UCSD-AML1 (cell line): Measurements from ENCODE around the gene CLN3.
"Not testable (repeated sequence)": the region's sequence is repeated elsewhere in the genome, so short reads cannot be mapped to it uniquely, and the experiment has no call there.

Experiments used
- DNase-seq: peaks from one replicate; lab custom pipeline; 2025; ENCODE audit not compliant: unreplicated experiment; lab: John Stamatoyannopoulos, UW

Gene CLN3

DNA sequence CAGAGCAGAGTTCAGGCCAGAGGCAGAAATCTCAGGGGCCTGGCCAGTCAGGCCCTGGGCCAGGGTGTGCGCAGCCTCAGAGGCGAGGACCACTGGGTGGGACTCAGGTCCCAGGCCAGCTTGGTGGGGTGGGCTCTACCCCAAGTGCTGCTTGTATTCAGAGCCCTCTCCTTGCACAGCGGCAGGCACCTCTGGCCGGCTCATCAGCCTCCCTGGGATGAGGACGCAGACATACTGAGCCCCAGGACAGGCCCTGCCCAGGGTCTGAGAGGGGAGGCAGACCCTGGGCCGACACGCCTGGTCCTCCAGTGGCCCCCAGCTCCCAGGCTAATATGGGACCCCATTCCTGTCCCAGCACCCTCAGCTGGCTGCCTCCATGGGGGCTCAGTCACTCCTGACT, 22.4 kb upstream of the CLN3 start:
- no peak for DNase-seq

DNA sequence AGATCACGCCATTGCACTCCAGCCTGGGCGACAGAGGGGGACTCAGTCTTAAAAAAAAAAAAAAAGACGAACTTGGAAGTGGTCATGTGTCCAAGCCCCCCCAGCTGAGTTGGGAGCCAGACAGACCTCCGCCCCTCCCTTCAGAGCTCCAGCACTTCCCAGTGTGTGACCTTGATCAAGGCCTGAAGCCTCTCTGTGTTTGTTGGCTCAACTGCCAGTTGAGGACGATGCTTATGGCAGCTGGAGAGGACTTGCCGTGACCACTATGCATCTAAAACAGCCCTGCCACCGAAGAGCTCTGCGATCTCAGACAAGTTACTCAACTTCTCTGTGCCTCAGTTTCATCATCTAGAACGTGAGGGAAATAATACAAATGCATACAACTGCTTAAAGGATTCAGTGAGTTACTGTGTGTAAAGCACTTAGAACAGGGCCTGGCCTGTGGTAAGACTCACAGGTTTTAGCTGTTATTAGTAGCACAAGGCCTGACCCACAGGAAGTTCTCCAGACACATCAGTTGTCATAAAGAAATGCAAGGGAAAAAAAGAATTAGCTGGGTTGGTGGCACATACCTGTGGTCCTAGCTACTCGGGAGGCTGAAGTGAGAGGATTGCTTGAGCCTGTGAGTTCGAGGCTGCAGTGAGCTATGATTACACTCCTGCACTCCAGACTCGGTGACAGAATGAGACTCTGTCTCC, 21.8 kb upstream of the CLN3 start:
- DNase-seq, result no peak

GRCh38 chr16:28511801-28512789, 20.2 kb upstream of the CLN3 start:
- no peak for DNase-seq

GRCh38 chr16:28511031-28511430, 19.2 kb upstream of the CLN3 start:
- DNase-seq, result no peak

- DNase-seq, result no peak
Measured at GRCh38 chr16:28505489-28506137, 13.7 kb upstream of the CLN3 start.

DNA sequence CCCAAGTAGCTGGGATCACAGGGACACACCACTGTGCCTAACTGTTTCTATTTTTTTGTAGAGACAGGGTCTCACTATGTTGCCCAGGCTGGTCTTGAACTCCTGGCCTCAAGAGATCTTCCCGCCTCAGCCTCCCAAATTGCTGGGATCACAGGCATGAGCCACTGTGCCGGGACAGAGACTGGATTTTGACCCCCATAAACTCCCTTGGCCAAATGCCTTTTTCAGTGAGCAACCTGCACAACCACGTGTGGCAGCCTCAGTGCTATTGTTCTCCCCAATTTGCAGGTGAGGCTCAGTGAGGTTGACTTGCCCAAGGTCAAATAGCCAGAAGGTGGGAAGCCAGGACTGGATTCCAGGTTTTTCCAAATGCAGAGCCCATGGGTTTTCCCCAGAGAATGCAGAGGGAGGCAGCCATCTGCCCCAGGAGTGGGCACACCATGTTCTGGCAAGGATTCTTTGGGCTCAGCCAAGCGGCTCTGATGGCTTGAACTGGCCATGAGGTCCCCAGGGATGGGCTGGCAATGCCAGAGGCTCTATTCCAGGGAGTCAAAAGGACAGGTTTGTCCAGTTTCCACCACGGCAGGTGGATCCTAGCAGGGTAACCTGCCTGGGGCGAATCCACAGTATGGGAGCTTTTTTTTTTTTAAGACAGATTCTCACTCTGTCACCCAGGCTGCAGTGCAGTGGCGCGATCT, 13.0 kb upstream of the CLN3 start:
- no peak for DNase-seq

GRCh38 chr16:28503470-28504259, 11.8 kb upstream of the CLN3 start:
- no peak for DNase-seq

DNA sequence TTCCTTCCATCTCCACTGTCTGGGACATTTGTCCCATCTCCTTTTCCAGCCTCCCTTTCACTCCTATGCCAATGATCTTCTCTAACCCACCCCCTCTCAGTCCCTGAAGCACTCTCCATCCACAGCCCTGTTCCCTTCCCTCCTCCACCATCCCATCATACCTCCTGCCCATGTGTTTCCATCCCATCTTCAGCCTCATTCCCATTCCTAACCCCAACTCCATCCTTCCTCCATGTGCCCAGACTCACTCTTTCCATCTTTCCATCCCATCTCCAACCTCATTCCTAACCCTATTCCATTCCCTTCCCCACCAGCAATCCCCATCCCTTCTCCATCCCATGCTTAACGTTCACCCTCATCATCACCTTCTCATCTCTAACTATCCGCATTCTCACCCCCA, 10.4 kb upstream of the CLN3 start:
- no peak for DNase-seq

- DNase-seq, result no peak
Measured at GRCh38 chr16:28501258-28502232, 9.7 kb upstream of the CLN3 start.

DNA sequence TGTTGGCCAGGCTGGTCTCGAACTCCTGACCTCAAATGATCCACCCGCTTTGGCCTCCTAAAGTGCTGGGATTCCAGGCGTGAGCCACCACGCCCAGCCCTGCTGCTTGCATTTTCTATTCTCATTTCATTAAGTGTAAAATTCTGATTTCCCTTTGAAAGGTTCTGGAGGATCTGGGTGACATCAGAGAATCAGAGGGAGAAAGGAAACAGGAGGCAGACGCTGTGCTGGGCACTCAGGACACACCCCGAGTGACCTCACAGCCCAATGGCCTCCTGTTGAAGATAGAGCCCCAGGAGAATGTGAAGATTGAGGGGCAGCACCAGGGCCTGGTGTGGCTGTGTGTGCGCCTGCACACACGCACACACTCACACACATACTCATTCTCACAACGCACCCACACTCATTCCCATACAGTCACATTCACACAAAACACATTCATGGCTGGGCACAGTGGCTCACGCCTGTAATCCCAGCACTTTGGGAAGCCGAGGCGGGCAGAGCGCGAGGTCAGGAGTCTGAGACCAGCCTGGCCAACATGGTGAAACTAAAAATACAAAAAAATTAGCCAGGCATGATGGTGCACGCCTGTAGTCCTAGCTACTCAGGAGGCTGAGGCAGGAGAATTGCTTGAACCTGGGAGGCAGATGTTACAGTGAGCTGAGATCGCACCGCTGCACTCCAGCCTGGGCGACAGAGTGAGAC, 8.8 kb upstream of the CLN3 start:
- DNase-seq, result not testable (repeated sequence)

- DNase-seq, result no peak
Measured at GRCh38 chr16:28499854-28500253, 8.0 kb upstream of the CLN3 start.

DNA sequence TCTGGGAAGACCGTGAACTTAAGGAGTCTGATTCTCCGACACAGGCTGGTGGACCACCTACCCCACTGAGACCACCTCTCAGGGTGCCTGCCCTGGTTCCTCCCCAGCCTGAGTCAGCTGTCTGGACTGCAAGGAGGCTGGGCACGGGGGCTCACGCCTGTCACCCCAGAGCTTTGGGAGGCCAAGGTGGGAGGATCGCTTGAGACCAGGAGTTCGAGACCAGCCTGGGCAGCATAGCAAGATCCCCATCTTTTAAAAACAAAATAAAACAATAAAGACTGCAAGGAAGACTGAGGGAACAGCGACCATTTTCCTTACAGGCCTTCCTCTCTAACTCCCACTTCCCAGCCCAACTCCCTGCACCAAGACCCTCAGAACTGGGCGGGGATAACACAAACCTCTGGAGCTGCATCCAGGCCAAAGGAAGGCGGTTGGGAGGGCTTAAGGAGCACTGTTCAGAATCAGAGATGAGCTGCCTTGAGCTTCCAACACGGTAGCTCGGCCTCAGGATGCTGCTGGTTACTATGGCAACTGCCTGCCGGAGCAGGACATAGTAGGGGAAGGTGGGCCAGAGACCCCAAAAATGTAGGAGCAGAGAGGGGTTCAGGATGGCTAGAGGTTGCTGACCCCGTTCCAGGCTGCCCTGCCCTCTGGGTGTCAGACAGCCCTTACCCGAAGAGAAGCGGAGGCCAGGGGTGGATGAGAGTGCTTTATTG, 7.0 kb upstream of the CLN3 start:
- DNase-seq, result no peak

DNA sequence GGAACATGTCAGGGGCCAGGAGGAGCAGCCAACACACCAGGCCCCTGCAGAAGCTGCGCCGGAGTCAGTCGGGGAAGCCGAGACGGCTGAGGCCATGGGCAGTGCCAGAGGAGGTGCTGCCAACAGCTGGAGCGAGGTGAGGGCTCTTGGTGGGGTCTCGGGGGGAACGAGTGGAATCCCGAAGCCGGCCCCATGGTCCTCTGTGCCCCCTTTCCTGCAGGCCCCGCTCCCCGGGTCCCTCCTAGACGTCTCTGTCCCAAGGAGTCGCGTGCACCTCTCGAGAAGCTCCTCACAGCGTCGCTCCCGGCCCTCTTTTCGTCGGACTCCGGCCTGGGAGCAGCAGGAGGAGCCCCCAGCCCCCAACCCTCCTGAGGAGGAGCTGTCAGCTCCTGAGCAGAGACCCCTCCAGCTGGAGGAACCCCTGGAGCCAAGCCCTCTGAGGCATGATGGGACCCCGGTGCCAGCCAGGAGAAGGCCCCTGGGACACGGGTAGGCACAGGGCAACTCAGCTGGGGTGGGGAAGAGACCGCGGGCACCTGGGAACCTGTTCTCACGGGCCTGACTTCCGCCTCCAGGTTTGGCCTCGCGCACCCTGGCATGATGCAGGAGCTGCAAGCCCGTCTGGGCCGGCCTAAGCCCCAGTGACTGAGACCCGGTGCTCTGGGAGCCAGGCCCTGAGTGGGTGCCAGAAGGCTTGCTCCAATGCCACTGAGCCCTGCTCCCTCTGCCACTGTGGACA, 6.2 kb upstream of the CLN3 start:
- DNase-seq, result no peak

DNA sequence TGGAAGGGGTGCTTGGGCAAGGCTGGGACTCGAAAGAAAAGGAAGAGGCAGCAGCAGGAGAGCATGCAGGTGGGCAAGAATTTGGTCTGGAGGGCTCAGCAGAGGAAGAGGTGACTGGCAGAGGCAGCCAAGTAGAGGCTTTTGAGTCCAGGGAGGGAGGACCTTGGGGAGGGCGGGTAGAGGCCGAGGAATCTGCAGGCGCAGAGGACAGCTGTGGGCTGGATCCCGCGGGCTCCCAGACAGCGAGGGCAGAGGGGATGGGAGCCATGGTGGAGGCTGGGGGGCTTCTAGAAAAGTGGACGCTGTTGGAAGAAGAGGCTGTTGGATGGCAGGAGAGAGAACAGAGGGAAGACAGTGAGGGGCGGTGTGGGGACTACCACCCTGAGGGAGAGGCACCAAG, 5.5 kb upstream of the CLN3 start:
- no peak for DNase-seq

DNA sequence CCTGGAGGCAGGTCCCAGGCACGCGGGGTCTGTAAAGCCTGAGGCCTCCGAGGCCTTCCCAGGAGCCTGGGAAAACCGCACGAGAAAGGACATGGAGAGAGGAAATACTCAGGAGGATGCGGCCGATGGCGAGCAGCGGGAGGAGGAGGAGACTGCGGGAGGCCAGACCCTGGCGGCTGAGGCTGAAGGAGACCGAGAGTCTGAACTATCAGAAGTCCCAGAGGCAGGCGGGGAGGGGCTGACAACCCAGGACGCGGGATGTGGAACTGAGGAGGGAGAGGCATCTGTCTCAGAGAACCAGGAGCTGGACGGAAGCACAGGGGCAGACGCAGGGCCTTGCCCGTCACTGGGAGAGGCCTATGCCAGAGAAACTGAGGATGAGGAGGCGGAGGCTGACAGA, 5.0 kb upstream of the CLN3 start:
- no peak for DNase-seq

DNA sequence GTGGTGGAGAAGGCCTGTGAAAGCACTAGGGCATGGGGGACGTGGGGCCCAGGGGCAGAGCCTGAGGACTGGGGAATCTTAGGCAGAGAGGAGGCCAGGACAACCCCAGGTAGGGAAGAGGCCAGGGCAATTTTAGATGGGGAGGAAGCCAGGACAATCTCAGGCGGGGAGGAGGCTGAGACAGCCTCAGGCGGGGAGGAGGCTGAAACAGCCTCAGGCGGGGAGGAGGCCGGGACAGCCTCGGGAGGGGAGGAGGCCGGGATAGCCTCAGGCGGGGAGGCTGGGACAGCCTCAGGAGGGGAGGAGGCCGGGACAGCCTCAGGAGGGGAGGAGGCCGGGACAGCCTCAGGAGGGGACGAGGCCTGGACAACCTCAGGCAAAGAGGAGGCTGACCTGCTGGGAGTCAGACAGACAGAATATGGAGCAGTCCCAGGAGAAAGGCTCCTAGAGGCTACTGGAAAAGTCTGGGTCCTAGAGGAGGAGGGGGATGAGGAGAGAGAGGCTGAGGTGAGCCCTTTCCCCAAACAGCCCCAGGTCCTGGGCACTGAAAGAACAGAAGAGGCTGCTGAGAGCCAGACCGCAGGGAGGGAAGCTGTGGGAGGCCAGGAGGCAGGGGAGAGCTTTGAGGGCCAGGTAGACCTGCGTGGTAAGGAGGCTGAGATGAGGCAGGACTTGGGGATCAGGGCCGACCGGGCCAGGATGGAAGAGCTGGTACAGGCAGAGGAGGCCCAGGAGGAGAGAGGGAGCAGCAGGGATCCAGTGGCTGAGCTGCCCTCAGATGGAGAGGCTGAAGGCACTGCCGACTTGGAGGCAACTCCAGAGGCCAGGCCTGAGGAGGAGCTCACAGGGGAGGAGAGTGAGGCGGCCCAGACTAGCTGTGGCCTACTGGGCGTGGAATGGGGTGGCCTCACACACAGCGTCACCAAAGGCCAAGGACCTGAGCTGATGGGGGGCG, 4.2 kb upstream of the CLN3 start:
- DNase-seq, result no peak
